Measurements from ENCODE around the gene SPACA6.
A peak's percentile ranks its signal among the peaks of the same experiment; 100 is the strongest.
"Not testable (repeated sequence)": the region's sequence is repeated elsewhere in the genome, so short reads cannot be mapped to it uniquely, and the experiment has no call there.

Gene SPACA6, protein sequence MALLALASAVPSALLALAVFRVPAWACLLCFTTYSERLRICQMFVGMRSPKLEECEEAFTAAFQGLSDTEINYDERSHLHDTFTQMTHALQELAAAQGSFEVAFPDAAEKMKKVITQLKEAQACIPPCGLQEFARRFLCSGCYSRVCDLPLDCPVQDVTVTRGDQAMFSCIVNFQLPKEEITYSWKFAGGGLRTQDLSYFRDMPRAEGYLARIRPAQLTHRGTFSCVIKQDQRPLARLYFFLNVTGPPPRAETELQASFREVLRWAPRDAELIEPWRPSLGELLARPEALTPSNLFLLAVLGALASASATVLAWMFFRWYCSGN

GRCh38 chr19:51693260-51693659 lies at the start of gene SPACA6:
TSS of gene SPACA6 (plus strand) at chr19:51693330. CDS start at chr19:51693527, 197 bp downstream.
- DNase-seq = no peak

- DNase-seq = no peak
These were observed 48.4 kb upstream of the SPACA6 start for GRCh38 chr19:51644636-51645271.

DNA sequence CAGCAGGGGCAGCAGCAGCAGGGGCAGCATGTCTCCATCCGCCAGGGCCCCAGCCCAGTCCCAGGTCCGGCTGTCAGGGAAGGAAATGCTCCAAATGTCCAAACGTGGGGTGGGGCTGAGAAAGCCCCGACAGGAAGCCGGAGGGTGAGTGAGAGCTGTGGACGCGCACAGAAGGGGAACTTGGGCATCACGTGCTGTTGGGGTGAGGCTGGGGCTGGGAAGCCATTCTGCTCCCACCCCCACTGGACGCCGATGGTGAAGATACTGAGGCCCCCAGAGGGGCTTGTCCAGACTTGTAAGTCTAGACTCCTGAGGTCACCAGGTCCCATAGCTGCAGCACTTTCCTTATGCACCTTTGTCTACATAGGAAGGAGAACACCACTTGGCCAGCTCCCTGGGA lies 46.4 kb upstream of the SPACA6 start, which contains the start of gene SIGLEC14:
Gene SIGLEC14, minus strand, starts transcription at position 96 of the 400 bp plus-strand sequence. Its CDS starts 66 bp downstream, at position 30.
- not testable (repeated sequence) for DNase-seq

DNA sequence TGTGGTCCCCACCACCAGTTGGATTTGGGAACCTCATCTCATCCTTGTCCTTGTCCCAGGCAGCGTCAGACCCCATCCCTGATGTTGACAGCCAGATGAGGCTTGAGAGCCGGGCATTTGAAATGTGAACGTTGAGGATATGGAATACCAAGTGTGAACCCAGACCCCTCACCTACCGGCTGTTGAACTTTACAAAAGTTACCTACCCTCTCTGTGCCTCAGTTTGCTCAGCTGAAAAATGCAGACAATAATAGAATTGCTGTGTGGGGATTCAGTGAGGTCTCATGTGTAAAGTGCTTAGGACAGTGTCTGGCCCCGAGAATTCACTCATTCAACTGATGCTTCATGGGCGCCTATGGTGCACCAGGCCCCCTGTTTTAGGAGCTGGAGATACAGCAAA lies 45.8 kb upstream of the SPACA6 start:
- no peak for DNase-seq

- DNase-seq = peak in 1 of 2 donors; percentile 25
These were observed 41.8 kb upstream of the SPACA6 start for GRCh38 chr19:51651216-51651846.

DNA sequence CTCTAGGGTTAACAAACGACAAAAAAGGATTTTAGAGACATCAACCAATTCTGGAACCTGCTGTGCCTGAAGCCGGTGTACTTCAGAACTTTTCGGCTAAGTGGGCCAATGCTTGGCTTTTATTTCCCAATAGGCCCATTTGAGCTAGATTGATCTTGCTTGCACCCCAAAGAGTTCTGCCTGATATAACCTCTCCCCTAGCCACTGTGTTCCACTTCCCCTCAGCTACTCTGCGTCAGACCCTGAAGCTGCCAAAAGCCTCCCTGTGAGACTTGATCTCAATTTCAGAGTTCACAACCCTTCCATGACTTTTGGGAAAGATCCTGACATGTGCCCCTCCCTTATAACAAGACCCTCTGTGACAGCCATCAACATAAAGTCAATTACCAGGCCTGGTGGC lies 40.9 kb upstream of the SPACA6 start:
- DNase-seq = no peak

GRCh38 chr19:51653162-51653561 lies 40.0 kb upstream of the SPACA6 start:
- DNase-seq = no peak

DNA sequence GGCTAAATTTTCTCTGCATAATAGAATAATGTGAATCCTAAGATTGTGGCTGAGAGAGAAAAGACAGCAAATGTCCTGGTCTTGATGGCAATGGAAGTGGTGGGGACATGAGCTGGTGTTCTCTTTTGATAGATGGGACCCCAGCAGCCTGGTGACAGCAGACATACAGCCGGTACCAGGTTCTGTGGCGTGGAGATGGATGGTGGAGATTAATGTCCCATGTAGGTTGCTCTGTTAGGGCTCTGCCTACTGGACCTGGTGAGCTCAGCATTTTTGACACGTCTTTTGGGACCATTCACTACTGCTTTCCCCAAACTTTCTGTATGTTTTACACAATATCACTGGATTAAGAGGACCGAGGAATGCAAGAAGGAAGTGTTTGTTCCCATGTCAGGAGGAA lies 38.3 kb upstream of the SPACA6 start:
- DNase-seq = no peak

DNA sequence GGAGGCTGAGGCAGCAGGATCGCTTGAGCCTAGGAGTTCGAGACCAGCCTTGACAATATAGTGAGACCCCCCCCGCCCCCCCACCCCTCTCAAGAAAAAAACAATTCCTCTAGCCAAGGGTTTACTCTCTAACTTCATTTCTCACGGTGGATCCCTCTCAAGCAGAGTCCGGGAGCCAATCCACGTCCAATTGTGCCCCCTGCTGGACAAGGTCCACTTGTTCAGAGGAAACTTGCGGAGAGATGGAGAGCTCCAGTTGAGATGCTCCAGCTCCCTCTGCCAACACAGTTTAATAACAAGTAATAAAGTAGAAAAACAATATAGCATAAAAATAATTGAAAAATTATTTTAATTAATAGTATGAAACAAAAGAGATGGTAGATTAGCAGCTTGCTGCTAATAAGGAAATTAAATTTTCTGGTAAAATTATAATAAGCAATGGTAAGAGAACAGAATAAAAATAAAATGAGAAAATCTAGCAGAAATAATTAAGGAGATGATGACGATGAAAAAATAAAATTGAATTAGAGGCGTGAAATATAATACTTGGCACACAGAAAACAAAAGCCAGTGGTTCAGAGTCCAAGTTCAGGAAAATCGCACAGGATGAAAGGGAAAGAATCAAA lies 32.0 kb upstream of the SPACA6 start:
- peak; percentile 24 to 34 for DNase-seq

- no peak for DNase-seq
These were observed 29.5 kb upstream of the SPACA6 start for GRCh38 chr19:51663650-51664049.

- DNase-seq = no peak
These were observed 29.0 kb upstream of the SPACA6 start for GRCh38 chr19:51664131-51664530.

GRCh38 chr19:51664997-51665396 lies 28.1 kb upstream of the SPACA6 start:
- no peak for DNase-seq

DNA sequence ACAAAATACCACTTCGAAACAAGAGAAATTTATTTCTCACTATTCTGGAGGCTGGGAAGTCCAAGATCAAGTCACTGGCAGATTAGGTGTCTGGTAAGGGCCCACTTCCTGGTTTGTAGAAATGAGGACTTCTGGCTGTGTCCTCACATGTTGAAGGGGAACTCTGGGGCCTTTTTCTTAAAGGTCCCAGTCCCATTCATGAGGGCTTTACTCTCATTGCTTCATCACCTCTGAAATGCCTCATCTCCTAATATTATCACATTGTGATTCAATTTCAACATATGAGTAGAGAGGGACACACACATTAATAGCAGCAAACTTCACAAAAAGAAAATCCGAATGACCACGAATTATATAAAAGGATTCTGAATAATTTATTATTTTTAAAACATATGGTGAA lies 24.9 kb upstream of the SPACA6 start:
- no peak for DNase-seq

- DNase-seq = peak in 1 of 2 donors; percentile 4
These were observed 17.1 kb upstream of the SPACA6 start for GRCh38 chr19:51675911-51676565.

- DNase-seq = no peak
These were observed 16.5 kb upstream of the SPACA6 start for GRCh38 chr19:51676566-51677083.

- DNase-seq = no peak
These were observed 12.7 kb upstream of the SPACA6 start for GRCh38 chr19:51680474-51680873.

- no peak for DNase-seq
These were observed 11.7 kb upstream of the SPACA6 start for GRCh38 chr19:51681286-51681941.

- DNase-seq = no peak
These were observed 7.0 kb upstream of the SPACA6 start for GRCh38 chr19:51686171-51686570.

GRCh38 chr19:51687791-51688670 lies 5.1 kb upstream of the SPACA6 start:
- no peak for DNase-seq

GRCh38 chr19:51688671-51689571 lies 4.2 kb upstream of the SPACA6 start:
- DNase-seq = peak in 1 of 2 donors; percentile 26
